Kidney glomerular epithelial cell (primary cell): ENCODE results near the gene DNPEP.
A peak's percentile ranks its signal among the peaks of the same experiment; 100 is the strongest.
"Not testable (repeated sequence)": the region's sequence is repeated elsewhere in the genome, so short reads cannot be mapped to it uniquely, and the experiment has no call there.

Source experiments
- DNase-seq: peaks from one replicate; lab custom pipeline; 2025; lab: John Stamatoyannopoulos, UW

Gene DNPEP

DNA sequence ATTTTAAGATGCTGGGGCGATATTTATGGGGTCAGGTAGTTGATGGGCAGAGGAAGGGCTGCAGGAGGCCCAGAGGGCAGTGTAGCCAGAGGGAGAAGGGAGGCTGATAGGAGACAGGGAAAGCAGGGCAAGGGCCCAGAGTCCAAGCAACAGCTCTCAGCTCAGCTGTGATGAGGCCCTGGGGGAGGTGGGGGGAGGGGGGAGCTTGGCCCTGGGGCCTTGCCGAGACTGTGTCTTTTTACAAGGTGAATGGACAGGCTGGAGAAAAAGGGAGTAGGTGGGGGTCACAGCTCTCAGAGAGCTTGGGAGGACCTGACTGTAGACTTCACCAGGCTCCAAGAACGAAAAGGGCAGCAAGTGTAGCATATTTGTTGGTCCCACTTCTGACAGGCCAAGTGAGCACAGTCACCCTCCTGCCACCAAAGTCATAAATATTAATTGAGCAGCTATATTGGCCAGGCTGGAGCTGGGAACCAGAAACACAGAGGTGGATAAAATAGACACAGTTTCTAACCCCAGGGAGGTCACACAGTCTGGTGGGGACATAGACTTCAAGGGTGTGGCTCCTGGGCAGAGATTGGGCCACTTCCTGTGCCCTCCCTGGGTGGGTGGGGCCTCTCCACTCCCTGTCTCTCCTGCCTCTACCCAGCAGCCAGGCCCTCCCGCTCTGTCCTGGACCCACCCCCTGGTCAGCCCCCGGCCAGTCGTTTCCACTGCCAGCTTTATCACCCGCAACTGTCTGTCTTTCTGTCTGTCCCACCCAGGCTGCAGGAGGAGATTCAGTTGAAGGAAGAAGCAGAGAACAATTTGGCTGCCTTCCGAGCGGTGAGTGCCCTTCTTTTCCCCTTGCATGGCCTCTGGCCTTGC, 31.9 kb upstream of the DNPEP start:
- DNase-seq, result no peak

DNA sequence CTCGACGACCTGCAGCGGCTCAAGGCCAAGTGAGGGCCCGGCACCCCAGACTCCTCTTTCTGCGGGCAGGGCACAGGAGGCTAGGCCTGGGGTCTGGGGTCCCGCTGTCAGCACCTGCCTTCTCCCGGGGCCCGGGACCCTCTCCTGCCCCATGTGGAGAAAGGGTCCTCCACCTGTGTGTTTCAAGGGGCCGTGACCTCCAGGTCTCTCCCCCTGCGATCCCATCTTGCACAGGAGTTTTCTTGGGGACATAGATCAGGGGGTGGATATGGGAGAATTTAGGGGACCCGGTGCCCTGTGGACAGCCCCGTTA, 31.3 kb upstream of the DNPEP start:
- no peak for DNase-seq

DNA sequence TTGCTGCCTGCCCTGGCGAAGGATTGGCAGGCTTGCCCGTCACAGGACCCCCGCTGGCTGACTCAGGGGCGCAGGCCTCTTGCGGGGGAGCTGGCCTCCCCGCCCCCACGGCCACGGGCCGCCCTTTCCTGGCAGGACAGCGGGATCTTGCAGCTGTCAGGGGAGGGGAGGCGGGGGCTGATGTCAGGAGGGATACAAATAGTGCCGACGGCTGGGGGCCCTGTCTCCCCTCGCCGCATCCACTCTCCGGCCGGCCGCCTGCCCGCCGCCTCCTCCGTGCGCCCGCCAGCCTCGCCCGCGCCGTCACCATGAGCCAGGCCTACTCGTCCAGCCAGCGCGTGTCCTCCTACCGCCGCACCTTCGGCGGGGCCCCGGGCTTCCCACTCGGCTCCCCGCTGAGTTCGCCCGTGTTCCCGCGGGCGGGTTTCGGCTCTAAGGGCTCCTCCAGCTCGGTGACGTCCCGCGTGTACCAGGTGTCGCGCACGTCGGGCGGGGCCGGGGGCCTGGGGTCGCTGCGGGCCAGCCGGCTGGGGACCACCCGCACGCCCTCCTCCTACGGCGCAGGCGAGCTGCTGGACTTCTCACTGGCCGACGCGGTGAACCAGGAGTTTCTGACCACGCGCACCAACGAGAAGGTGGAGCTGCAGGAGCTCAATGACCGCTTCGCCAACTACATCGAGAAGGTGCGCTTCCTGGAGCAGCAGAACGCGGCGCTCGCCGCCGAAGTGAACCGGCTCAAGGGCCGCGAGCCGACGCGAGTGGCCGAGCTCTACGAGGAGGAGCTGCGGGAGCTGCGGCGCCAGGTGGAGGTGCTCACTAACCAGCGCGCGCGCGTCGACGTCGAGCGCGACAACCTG, 30.7 kb upstream of the DNPEP start, which contains the start of gene DES:
DES (plus strand) TSS at position 223 of the 857 bp plus-strand sequence; CDS start at position 309, 86 bp downstream.
- no peak for DNase-seq

DNA sequence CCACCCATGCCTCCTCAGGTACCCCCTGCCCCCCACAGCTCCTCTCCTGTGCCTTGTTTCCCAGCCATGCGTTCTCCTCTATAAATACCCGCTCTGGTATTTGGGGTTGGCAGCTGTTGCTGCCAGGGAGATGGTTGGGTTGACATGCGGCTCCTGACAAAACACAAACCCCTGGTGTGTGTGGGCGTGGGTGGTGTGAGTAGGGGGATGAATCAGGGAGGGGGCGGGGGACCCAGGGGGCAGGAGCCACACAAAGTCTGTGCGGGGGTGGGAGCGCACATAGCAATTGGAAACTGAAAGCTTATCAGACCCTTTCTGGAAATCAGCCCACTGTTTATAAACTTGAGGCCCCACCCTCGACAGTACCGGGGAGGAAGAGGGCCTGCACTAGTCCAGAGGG, 29.7 kb upstream of the DNPEP start:
- no peak for DNase-seq

DNA sequence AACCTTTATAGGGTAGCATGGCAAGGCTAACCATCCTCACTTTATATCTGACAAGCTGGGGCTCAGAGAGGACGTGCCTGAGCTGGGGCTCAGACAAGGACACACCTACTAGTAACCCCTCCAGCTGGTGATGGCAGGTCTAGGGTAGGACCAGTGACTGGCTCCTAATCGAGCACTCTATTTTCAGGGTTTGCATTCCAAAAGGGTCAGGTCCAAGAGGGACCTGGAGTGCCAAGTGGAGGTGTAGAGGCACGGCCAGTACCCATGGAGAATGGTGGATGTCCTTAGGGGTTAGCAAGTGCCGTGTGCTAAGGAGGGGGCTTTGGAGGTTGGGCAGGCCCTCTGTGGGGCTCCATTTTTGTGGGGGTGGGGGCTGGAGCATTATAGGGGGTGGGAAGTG, 29.2 kb upstream of the DNPEP start:
- no peak for DNase-seq

DNA sequence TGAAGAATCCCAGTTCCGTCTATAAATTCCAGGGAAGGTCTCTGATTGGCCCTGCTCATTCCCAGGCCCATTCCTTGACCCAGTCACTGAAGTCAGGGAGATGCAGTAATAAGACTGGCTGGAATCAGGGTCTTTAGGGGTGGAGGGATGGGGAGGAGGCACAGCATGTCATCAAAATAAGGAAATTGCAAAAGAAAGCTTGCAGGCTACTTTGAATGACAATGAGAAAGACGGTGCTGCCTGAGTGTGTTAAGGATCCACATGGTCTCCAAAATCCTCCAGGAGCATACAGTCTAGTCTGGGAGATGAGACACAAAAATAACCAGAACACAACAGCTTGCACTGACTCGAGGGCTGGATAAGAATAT, 28.5 kb upstream of the DNPEP start:
- DNase-seq, result no peak

DNA sequence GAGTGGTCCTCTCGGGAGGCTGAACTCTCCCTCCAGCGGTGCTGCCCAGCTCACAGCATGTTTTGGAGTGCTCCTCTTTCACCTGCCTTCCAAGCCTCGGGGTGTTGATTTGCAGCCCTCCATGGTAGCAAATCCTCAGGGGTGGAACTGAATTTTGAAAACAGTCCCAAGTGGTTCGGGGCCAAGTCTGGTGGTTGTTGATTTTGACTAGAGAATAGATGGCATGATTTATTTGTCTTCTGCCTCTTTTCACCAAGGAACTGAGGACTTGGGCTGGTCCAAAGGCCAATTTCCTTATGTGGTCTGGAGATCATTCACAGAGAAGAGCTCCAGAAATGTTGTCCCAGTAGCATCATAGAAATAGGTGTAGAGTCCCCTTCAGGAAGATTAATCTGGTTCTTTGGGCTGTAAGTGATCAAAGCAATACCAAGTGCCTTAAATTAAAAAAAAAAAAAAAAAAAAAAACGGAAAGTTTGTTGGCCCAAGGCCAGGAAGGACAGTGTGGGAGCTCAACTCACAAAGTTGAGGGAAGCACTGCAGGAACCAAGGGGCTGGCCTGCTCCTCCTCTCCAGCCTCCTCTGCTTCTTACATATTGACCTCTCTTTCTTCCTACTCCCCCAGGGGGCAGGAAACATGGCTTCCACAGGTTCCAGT, 28.0 kb upstream of the DNPEP start:
- DNase-seq, result no peak

DNA sequence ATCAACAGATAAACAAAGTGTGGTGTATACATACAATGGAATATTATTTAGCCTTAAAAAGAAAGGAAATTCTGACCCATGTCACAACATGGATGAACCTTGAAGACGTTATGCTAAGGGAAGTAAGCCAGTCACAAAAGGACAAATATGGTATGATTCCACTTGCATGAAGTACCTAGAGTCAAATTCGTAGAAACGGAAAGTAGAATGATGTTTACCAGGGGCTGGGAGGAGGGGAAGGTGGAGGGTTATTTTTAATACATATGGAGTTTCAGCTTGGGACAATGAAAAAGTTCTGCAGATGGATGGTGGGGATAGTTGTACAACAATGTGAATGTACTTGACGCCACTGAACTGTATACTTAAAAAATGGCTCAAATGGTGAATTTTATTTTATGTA, 27.1 kb upstream of the DNPEP start:
- DNase-seq, result no peak

GRCh38 chr2:219410390-219410789, 22.7 kb upstream of the DNPEP start:
- DNase-seq, result no peak

DNA sequence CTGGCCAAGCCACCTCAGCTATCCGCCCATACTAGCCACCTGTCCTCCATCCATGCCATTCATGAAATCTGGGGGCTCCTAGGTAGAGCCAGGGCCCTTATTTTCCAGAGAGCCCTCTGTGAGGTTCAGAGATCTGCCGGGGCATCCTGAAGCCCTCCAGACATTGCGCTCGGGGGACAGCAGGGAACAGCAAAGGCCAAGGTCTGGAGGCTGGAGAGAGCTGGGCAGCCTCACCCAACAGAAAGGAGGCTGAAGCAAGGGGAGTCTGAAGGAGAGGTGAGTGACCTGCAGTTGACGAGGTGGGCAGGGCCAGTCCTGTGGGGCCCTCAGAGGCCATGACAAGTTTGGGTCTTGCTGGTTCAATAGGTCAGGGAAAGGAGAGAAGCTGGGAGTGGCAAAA, 21.9 kb upstream of the DNPEP start:
- no peak for DNase-seq

GRCh38 chr2:219408631-219409030, 20.9 kb upstream of the DNPEP start:
- no peak for DNase-seq

- no peak for DNase-seq
These were observed 20.5 kb upstream of the DNPEP start for GRCh38 chr2:219408204-219408603.

GRCh38 chr2:219407343-219407742, 19.6 kb upstream of the DNPEP start:
- DNase-seq, result not testable (repeated sequence)

GRCh38 chr2:219406861-219407230, 19.1 kb upstream of the DNPEP start:
- DNase-seq, result peak; percentile 25

DNA sequence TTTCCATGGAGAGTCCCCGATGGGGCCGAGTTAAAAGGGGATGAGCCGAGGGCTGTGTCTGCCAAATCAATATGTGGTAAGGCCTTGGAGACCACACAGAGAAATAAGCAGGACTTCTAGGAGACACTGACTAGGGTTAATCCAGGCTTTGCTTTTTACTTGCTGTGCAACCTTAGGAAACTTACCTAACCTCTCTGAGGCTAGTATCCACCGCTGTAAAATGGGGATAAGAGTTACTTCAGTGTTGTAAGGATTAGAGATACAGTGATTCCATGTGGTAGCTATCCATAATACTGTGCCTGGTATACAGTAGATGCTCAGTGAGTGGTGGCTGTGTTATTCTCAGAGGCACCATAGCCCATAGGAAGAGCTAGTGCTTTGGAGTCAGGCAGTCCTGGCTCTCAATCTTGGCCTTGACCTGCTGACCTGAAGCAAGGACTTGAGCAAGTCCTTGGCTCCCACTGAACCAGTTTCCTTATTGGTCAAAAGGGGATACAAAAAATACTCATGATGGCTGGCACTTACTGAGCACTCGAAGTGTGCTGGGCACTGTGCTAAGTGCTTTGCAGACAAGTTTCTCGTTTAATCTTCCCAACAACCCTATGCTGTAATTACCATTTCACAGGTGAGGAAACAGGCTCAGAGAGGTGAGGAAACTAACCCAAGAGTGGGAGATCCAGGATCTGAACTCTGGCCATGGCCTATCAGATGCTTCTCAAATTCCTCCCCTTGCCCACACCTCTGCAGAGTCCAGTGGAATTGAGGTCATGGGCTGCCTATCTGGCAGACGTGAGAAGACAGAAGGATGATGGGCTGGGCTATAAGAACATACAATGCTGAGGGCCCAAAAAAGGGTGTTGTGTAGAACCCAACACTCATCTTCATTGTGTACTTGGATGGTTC, 18.5 kb upstream of the DNPEP start:
- no peak for DNase-seq

DNA sequence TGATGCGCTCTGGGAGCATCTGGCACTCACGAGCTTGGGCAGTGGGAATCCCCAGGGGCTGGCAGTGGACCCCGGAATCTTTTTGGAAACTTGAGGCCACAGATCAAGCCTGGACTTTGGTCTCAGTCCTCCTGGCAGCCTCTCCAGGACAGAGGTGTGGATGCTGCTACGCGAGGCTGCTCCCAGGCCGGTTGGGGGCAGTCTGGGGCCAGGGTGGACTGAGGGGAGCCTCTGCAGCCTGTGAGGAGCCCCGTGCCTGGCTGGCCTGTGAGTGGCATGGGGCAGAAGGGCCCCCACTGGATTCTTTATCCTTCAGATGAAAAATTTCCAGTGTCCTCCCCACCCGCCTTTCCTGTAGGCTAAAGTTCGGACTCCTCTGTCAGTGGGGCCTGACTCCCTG, 17.7 kb upstream of the DNPEP start:
- no peak for DNase-seq

- DNase-seq, result no peak
These were observed 17.2 kb upstream of the DNPEP start for GRCh38 chr2:219404954-219405353.

DNA sequence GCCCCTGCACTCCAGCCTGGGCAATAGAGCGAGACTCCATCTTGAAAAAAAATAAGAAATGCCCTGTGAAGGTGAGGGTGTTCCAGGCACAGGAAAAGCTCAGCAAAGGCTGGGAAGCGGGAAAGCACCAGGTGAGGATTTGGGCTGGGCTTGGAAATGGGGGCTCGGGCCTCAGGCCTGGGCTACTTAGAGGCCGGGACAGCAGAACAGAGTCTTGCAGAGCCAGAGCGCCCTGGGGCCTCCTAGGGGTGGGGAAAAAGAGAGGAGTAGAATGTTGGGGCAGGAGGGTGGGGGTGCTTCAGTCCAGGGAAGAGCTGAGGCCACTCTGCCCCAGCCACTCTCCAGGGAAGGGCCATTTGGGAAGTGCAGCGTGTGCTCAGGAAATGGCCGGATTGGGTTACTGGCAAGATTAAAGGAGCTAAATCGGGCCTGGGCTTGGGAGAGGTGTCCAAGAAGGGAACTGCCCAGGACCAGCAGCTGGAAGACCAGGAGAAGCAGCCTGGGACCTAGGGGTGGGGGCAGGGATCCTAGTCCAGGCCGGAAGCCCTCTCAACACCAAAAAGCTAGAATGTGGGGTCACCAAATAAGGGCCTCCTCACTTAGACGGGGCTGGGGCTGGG, 16.7 kb upstream of the DNPEP start:
- no peak for DNase-seq

DNA sequence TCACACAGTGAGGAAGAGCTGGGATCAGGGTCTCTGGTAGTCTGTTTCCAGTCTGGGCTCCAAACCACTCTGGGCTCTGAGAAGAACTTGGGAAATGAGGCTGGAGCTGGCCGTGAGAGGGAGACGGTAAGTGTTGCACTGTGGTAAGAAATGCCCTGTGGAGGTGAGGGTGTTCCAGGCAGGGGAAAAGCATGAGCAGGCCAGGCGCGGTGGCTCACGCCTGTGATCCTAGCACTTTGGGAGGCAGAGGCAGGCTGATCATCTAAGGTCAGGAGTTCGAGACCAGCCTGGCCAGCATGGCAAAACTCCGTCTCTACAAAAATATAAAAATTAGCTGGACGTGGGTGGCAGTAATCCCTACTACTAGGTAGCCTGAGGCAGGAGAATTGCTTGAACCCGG, 16.1 kb upstream of the DNPEP start:
- no peak for DNase-seq

GRCh38 chr2:219402665-219403515, 15.2 kb upstream of the DNPEP start:
- DNase-seq, result peak; percentile 56
